SU-DHL-6 (cell line): ENCODE measurements around the gene PAFAH1B1.

ENCODE experiments used
- H2AFZ ChIP-seq: fragments of 200-600 bp; sonication (generic); 2 replicates; pipeline ENCODE4 v1.6.1; 2014; ENCODE audit warnings: low read depth, mild to moderate bottlenecking, moderate library complexity, mixed read lengths, antibody characterized with exemption, low read length; ENCODE audit not compliant: severe bottlenecking
- H3F3A ChIP-seq: fragments of 200-600 bp; shearing (Covaris generic); 2 replicates; pipeline ENCODE4 v1.6.0; 2016; ENCODE audit warnings: antibody characterized with exemption, mild to moderate bottlenecking; ENCODE audit not compliant: insufficient read depth
- H3K27ac ChIP-seq: fragments of 200-600 bp; sonication (generic); 2 replicates; pipeline ENCODE4 v1.5.1; 2016; ENCODE audit warnings: low read depth, mild to moderate bottlenecking, low read length, moderate library complexity, mixed read lengths
- H3K27me3 ChIP-seq: fragments of 200-600 bp; sonication (generic), shearing (Covaris generic); 2 replicates; pipeline ENCODE4 v1.6.0; 2014; ENCODE audit warnings: mild to moderate bottlenecking, low read length
- H3K36me3 ChIP-seq: fragments of 200-600 bp; sonication (generic); 2 replicates; pipeline ENCODE4 v1.6.1; 2014; ENCODE audit warnings: mild to moderate bottlenecking, low read length, mixed read lengths
- H3K4me2 ChIP-seq: fragments of 300-600, 200-600 bp; shearing (Covaris generic), sonication (generic); 2 replicates; pipeline ENCODE4 v1.6.0; 2014; ENCODE audit warnings: low read length, low read depth, mild to moderate bottlenecking; ENCODE audit not compliant: poor library complexity, severe bottlenecking
- H3K4me3 ChIP-seq: fragments of 200-600 bp; sonication (generic); 2 replicates; pipeline ENCODE4 v1.5.1; 2014; ENCODE audit warnings: antibody characterized with exemption, low read length, mild to moderate bottlenecking, mixed read lengths; ENCODE audit not compliant: insufficient read depth, poor library complexity, severe bottlenecking
- H3K79me2 ChIP-seq: fragments of 200-600 bp; sonication (generic); 2 replicates; pipeline ENCODE4 v1.6.1; 2014; ENCODE audit warnings: mild to moderate bottlenecking, low read length, moderate library complexity; ENCODE audit not compliant: insufficient read depth
- H3K9ac ChIP-seq: fragments of 200-600 bp; sonication (generic); 2 replicates; pipeline ENCODE4 v1.7.0; 2014; ENCODE audit warnings: mild to moderate bottlenecking, low read length
- H3K9me2 ChIP-seq: fragments of 200-600 bp; sonication (generic); replicated peaks from 2 replicates; pipeline ENCODE4 v1.6.1; 2014; ENCODE audit warnings: low read length; ENCODE audit not compliant: insufficient read depth
- H3K9me3 ChIP-seq: fragments of 200-600 bp; sonication (generic); 2 replicates; pipeline ENCODE4 v1.6.1; 2014; ENCODE audit warnings: low read length, mixed read lengths; ENCODE audit not compliant: insufficient read depth
- H4K20me1 ChIP-seq: fragments of 200-600 bp; sonication (generic); 2 replicates; pipeline ENCODE4 v1.6.1; 2014; ENCODE audit warnings: low read depth, mild to moderate bottlenecking, antibody characterized with exemption, low read length, moderate library complexity, mixed read lengths
- EZH2phosphoT487 ChIP-seq: fragments of 200-600 bp; sonication (generic), shearing (Covaris generic); conservative IDR thresholded peaks from 2 replicates; pipeline ENCODE4 v1.6.1; 2018; ENCODE audit warnings: mild to moderate bottlenecking, antibody characterized with exemption, low read length, moderate library complexity, mixed read lengths
- TF ChIP-seq, protein P1 (sequence below): fragments of 200-600 bp; sonication (generic); IDR thresholded peaks from one replicate; pipeline ENCODE4 v1.5.1; 2017; ENCODE audit warnings: antibody characterized with exemption, mild to moderate bottlenecking, low read length, moderate library complexity; ENCODE audit not compliant: insufficient read depth, poor library complexity, severe bottlenecking

Gene PAFAH1B1

DNA sequence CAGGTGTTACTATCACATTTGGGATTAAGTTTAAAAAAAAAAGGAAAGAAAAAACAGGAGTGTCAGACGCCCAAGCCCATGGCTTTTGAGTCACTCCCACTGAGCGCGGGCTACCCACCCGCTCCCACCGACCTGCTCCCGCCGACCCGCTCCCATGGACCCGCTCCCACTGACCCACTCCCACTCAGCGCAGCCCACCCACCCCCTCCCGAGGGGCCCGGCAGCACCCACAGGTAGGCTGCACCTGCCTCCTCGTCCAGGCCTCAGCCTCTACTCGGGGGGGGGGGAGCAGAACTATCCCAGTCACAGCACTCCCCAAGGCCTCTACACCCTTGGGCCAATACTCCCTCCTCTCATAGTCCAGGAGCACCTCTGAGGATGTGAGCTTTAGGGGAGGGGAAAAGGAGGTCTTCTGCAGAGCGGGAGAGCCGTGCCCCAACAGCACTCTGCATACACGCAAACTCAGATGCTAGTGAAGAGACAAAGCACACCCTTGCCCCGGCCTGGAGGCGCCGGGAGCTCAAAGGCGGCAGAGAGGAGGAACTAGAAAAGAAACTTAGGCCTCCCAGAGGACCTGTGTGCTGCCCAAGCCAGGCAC lies 115.2 kb downstream of the PAFAH1B1 start:
- peak overlapping the region; percentile 56 for H3K4me3 ChIP-seq
- no peaks in the 10 kb centered on the region for H3K9me2 ChIP-seq
- no peak overlapping the region for H2AFZ ChIP-seq
- H3K79me2 ChIP-seq = peaks cover 74% of the 10 kb centered on the region
- no peaks in the 10 kb centered on the region for H3K27me3 ChIP-seq
- H3K36me3 ChIP-seq = no peaks in the 10 kb centered on the region
- H4K20me1 ChIP-seq = no peaks in the 10 kb centered on the region; the same call in 1 of the 2 replicates
- no peak for TF ChIP-seq EZH2phosphoT487
- peak overlapping the region; percentile 35 for H3K27ac ChIP-seq
- no peaks in the 10 kb centered on the region for H3F3A ChIP-seq
- H3K9ac ChIP-seq = peak overlapping the region; percentile 66
- H3K9me3 ChIP-seq = no peaks in the 10 kb centered on the region
- peak overlapping the region; percentile 77 for H3K4me2 ChIP-seq

DNA sequence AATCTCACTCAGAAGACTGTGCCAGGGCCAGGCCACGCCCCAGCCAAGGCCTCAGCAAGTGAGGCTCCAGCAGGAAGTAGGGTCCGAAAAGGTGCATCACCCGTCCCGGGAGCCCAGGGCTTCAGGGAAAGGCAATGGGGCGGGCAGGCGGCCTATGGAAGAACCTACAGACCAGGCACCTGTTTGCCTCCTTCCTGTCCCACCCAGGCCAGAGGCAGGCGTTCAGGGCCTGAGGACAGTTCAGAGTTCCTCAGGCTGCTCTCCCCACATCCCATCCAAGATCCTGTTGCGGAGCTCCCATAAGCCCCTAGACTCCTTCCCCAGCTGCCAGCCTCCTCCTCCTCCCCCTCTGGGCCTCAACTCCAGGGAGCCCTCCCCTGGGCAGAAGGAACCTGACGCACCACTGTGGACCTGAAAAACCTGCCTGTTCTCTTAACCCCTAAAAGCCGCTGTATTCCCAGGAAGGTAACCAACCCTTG lies 115.8 kb downstream of the PAFAH1B1 start:
- Histone ChIP-seq H3K27me3 (no peaks in the 10 kb centered on the region), H2AFZ (no peak overlapping the region), H3K4me3 (peak overlapping the region; percentile 56), H3F3A (no peaks in the 10 kb centered on the region), H3K9me2 (no peaks in the 10 kb centered on the region), H3K4me2 (peak overlapping the region; percentile 77), H3K27ac (peak overlapping the region; percentile 35), H3K79me2 (peaks cover 71% of the 10 kb centered on the region), H3K9me3 (no peaks in the 10 kb centered on the region), H3K9ac (peak overlapping the region; percentile 66), H3K36me3 (no peaks in the 10 kb centered on the region), H4K20me1 (no peaks in the 10 kb centered on the region; the same call in 1 of the 2 replicates)
- TF ChIP-seq EZH2phosphoT487 = no peak
- TF ChIP-seq, protein P1, sequence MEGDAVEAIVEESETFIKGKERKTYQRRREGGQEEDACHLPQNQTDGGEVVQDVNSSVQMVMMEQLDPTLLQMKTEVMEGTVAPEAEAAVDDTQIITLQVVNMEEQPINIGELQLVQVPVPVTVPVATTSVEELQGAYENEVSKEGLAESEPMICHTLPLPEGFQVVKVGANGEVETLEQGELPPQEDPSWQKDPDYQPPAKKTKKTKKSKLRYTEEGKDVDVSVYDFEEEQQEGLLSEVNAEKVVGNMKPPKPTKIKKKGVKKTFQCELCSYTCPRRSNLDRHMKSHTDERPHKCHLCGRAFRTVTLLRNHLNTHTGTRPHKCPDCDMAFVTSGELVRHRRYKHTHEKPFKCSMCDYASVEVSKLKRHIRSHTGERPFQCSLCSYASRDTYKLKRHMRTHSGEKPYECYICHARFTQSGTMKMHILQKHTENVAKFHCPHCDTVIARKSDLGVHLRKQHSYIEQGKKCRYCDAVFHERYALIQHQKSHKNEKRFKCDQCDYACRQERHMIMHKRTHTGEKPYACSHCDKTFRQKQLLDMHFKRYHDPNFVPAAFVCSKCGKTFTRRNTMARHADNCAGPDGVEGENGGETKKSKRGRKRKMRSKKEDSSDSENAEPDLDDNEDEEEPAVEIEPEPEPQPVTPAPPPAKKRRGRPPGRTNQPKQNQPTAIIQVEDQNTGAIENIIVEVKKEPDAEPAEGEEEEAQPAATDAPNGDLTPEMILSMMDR = no peak

DNA sequence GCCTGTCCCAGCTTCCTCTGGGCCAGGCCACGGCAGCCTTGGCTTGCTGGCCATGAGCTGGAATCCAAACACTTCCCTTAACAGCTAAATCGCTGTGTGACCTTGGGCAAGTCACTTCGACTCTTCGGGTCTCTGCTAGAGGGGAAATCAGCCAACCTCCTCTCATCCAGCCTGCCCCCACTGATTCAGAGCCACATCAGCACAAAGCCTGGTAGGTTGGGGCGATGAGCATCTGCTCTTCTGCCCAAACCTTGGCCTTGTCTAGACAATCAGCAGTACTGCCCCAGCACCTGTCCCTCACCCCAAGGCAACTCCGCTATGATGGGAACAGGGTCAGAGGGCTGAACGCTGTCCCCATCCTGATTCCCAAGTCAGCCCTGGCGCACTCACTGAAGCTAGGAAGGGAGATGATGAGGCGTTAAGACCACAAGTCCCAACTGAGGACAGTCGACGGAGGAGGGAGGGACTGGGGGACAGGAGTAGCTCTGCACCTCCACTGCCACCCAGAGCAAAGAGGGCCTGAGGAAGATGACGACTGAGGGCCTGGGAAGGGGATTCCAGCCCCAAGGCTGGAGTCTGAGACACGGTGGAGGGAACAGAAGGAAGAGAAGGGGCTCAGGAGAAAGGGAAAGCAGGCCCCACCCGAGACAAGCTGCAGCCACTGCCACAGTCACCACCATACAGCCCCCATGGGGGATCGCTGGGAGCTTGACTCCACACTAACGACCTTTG lies 116.8 kb downstream of the PAFAH1B1 start:
- Histone ChIP-seq H4K20me1 (no peaks in the 10 kb centered on the region; the same call in 1 of the 2 replicates), H3K9me3 (no peaks in the 10 kb centered on the region), H3K79me2 (peaks cover 64% of the 10 kb centered on the region), H3K4me2 (peak overlapping the region; percentile 77), H3F3A (no peaks in the 10 kb centered on the region), H3K4me3 (peak overlapping the region; percentile 56), H2AFZ (no peak overlapping the region), H3K9me2 (no peaks in the 10 kb centered on the region), H3K27me3 (no peaks in the 10 kb centered on the region), H3K36me3 (no peaks in the 10 kb centered on the region), H3K9ac (peak overlapping the region; percentile 66), H3K27ac (peak overlapping the region; percentile 35)
- no peak for TF ChIP-seq EZH2phosphoT487
- TF ChIP-seq, protein P1 = no peak
